ENCODE measurements around the gene TXN.
"Not testable (repeated sequence)": the region's sequence is repeated elsewhere in the genome, so short reads cannot be mapped to it uniquely, and the experiment has no call there.

Gene TXN

DNA sequence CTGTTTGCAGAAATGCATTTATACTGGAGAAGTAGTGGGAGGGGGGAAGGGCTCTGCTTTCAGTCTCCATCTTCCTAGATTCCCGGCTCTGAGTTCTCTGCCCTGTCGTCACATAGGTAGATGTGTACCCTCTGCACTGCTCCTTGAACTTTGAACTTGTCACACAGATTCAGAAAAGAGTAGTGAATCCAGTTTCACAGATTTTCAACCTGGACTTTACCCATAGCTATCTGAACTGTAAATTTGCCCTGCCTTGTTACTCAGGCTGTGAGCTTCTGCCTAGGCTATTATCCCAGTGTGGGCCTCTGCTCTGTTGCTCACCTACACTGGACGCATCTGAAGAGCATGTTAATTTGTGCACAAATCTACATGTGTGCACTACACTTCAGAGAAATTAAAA lies 35.5 kb downstream of the TXN start:
- in situ Hi-C loops (cut with HindIII; ENCODE audit: low pct_ligation_motif_present, low pct_unique_long_range_greater_than_20kb, low sequenced_read_pairs) = no loop called here
- no peak for DNase-seq

DNA sequence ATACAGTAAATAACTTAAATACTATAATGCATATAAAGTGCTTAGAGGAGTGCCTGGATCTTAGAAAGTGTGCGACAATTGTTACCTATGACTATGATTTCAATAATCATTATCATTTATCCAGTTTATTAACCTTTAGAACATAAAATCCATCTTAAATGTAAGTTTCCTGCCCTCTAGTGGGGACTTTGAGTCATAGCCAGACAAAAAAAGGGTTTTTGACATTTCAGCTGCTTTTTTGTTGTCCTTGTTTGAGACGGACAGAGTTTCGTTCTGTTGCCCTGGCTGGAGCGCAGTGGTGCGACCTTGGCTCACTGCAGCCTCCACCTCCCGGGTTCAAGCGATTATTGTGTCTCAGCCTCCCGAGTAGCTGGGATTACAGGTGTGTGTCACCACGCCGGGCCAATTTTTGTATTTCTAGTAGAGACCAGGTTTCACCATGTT lies 38.6 kb downstream of the TXN start:
- in situ Hi-C loops (cut with HindIII; ENCODE audit: low pct_ligation_motif_present, low pct_unique_long_range_greater_than_20kb, low sequenced_read_pairs) = no loop called here
- DNase-seq = peak; percentile 38

DNA sequence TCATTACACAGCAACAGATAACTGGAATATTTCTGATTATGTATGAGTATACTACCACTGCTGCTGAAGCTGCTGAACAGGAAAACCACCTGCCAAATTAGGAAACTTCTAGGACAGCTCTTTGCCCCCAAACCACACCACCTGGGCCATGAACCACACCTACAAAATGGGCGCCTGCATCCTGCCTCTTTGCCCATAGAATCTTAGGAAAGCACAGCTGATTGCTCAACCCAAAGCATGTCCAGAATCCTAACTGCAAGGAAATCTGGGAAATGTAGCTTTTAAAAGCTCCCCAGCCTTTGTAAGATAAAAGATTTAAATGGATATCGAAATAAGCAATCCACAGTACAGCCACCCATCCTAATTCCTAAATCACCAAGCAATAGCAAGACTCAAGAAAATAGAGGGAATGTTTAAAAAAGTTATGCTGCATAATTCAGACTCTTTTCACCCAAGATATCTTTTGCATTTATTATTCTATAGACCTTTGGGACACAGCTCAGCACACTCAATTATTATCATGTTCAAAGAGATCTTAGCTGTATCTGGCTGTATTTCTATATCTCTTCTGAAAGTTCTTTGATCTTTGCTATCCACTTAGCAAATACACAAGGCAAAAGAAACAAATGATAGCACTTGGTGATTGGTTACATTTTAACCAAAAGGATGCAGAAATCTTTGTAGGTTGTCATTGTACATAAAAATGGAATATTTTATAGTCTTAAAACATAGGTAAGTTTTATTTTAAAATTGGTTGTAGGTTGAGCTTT lies 41.5 kb downstream of the TXN start:
- no peak for DNase-seq
- in situ Hi-C loops (cut with HindIII; ENCODE audit: low pct_ligation_motif_present, low pct_unique_long_range_greater_than_20kb, low sequenced_read_pairs) = no loop called here

DNA sequence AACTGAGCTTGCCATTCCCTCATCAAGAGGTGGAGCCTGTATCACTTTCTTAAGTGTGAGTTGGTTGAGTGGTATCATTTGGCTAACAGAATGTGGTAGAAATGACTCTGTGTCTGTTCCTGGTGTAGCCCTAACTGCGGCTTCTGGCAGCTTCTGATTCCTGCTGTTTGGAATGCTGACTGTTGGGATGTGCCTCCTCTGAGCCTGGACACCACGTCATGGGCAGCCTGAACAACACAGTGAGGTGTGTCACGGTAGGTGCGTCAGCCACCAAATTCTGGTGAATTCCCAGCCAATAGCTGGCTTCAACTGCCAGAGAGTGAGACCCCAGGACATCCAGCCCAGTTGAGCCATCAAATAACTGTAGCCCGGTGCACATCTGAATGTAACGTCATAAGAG lies 42.2 kb downstream of the TXN start:
- DNase-seq = no peak
- in situ Hi-C loops (cut with HindIII; ENCODE audit: low pct_ligation_motif_present, low pct_unique_long_range_greater_than_20kb, low sequenced_read_pairs) = no loop called here

DNA sequence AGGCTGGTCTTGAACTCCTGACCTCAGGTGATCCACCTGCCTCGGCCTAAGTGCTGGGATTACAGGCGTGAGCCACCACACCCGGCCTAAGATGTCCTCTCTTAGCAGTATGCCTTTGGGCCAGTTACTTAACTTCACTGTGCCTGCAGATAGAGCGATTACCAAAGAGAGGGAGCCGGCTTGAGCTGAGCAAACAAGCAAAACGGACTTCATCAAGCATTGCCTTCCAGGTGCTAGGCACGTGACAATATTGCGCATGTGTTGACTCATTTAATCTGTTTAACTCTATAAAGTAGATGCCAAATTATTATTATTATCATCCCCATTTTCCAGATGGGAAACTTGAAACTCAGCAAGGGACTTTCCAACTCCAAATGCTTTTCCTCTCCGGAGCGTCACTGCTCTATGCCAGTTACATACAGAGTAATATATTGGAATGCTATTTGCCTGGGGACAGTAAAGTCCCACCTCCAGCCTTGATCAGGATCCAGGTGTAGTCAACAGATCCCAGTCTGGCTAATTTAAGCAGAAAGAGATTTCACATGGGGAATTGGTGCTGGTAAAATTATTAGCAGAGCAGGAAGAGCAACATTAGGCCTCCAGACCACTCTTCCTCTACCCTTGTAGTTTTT lies 42.8 kb downstream of the TXN start:
- DNase-seq = no peak
- in situ Hi-C loops (cut with HindIII; ENCODE audit: low pct_ligation_motif_present, low pct_unique_long_range_greater_than_20kb, low sequenced_read_pairs) = no loop called here

DNA sequence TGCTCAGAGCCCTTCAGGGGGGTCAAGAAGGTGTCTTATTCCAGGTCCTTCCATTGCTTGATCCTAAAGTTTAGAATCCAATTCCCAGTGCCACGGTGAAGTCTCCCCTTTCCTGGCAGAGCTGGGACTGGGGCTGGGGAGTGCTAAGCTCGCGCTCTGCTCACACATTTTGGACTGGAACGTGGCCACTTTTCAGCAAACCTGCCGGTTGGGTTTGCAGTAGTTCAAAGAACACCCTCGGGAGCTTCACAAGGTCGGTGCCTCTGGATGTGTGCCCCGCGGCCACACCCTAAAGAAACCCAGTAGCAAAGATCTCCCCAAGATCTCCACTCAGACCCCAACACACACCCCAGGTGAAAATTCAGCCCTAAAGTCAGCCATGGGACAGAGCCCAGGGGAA lies 48.3 kb downstream of the TXN start, which contains the start of gene C9orf152:
Gene C9orf152 (minus strand): TSS at position 129 of the 400 bp plus-strand sequence. CDS start 580 bp downstream, outside the sequence.
- in situ Hi-C loops (cut with HindIII; ENCODE audit: low pct_ligation_motif_present, low pct_unique_long_range_greater_than_20kb, low sequenced_read_pairs) = no loop called here
- no peak for DNase-seq

DNA sequence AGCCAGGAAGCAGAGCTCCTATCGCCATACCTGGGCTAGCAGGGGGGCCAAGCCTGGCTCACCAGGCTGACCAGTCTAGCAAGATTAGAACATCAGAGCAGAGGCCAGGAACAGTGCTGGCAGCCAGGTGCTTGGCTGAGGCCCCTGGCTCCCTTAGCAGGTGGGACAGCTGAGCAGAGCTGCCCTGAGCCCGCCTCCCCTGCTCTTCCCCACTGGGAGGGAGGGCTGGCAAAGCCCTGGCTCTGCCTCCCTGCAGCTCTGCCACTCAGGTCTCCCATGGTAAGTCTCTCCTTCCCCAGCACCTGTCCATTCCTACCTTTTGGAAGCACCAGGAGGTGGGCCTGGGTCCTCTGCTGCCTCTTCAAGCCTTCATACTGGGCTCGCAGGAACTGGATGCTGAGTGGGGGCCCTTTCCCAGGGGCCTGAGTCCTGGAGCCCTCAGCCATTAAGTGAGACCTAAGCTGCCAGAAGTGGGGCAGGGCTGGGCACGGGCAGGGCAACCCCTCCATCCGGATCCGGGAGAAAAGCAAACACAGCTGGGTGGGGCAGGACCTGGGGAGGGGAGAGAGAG lies 49.2 kb downstream of the TXN start:
- DNase-seq = no peak
- in situ Hi-C loops (cut with HindIII; ENCODE audit: low pct_ligation_motif_present, low pct_unique_long_range_greater_than_20kb, low sequenced_read_pairs) = no loop called here

DNA sequence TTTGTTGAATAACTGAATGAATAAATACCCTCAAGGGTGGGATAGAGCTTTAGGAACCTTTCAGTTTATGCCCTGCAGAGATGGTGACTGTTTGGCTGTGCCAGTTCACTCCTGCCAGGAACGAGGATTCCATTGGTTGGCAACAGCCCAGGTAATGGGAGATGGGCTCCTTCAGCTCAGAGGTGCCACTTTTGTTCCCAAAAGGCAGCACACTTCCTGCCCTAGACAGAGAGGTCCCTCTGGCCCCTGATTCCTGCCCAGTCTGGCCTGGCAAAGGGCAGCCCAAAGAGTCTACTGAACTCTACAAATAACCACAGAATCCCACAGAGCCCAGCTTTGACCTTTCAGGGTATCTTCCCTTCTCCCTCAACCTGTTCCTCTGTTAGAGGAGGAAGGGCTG lies 49.9 kb downstream of the TXN start:
- in situ Hi-C loops (cut with HindIII; ENCODE audit: low pct_ligation_motif_present, low pct_unique_long_range_greater_than_20kb, low sequenced_read_pairs) = no loop called here
- DNase-seq = no peak

DNA sequence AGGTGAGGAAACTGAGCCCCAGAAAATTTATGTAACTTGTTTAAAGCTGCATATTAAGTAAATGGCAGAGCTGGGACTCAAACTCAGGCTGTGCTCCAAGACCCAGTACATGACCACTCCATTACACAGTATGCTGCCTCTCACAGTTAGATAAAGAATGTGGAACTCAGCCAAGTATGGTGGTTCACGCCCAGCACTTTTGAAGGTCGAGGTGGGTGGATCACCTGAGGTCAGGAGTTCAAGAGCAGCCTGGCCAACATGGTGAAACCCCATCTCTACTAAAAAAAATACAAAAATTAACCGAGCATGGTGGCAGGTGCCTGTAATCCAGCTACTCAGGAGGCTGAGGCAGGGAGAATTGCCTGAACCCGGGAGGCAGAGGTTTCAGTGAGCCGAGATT lies 50.7 kb downstream of the TXN start:
- in situ Hi-C loops (cut with HindIII; ENCODE audit: low pct_ligation_motif_present, low pct_unique_long_range_greater_than_20kb, low sequenced_read_pairs); DNase-seq: not testable (repeated sequence)

DNA sequence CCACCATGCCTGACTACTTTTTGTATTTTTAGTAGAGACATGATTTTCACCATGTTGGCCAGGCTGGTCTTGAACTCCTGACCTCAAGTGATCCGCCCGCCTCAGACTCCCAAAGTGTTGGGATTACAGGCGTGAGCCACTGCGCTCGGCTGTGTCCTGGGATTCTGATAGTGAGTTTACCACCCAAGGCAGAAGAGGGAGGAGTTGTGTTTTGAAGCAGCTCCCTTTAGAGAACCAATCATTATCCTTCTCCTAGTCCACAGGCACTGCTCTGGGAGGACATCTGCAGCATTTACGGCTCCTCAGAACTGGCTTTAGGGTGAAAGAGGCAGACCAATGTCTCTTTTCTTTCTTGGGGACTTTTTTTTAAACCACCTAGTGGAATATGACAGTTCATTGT lies 54.1 kb downstream of the TXN start:
- in situ Hi-C loops (cut with HindIII; ENCODE audit: low pct_ligation_motif_present, low pct_unique_long_range_greater_than_20kb, low sequenced_read_pairs) = no loop called here
- no peak for DNase-seq

DNA sequence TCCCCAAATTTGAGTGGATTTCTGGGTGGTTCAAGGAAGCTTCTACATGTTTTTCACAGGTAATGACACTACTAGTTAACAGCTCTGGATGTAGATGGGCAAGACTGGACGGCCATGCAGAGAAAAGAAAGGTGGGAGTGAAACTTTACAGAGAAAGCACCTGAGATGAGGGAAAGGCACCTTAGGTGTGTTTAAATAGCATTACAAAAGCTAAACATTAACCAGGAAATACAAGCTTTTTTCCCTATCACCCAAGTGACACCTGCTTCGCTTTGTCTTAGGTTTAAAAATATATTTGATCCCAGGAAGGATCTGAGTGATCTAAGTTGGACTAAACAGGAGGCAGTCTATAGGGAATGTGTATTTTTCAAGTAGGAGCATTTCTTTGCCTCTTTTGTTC lies 56.7 kb downstream of the TXN start:
- DNase-seq = no peak
- in situ Hi-C loops (cut with HindIII; ENCODE audit: low pct_ligation_motif_present, low pct_unique_long_range_greater_than_20kb, low sequenced_read_pairs) = no loop called here

DNA sequence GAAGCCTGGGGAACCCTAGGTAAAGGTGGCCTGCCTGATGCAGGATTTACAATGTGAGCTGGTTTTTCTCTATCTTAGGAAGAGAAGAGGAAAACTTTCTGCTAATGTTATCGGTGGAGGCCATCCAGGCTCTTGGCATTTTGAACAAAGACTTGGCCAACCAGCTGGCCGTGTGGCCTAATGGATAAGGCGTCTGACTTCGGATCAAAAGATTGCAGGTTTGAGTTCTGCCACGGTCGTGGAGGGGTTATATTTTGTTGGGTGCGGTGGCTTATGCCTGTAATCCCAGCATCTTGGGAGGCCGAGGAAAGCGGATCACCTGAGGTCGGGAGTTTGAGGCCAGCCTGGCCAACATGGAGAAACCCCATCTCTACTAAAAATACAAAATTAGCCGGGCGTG lies 58.0 kb downstream of the TXN start:
- DNase-seq = no peak
- in situ Hi-C loops (cut with HindIII; ENCODE audit: low pct_ligation_motif_present, low pct_unique_long_range_greater_than_20kb, low sequenced_read_pairs) = no loop called here

DNA sequence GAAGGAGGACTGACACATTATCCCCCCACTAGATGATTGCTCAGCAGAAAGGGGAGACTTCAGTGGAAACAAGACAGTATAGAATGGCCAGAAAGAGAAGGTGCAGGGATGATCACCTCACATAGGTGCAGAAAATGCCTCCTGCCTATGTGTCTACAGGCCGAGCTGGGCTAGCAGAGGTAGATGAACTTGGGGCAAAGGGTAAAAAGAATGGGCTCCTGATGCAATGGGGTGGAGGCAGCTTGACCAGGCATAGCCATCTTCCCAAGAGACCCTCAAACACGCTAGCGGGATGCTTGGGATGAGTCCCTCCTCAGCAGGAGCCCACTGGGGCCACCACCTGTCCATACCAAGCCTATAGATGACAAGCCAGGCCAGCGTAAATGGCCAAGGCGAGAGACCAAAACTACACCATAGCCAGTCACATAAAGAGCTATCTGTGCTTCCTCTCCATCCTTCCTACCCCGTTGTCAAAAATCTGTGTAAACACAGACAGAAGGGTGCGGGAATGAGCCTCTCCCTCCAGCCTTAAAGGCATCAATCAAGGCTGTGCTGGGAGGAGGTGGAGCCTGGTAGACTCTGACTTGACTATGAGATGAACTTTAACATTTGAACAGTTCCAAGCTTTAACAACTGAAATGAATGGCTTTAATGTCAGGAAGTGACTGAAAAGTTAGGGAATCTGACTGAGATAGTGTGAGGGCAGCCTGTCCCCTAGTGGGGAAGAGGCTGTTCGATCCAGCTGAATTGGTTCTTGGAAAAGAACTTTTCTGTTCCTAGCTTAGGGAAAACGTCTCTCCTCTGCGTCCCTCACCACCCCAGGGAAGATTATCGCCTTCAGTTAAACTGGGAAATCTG lies 58.7 kb downstream of the TXN start:
- no peak for DNase-seq
- in situ Hi-C loops (cut with HindIII; ENCODE audit: low pct_ligation_motif_present, low pct_unique_long_range_greater_than_20kb, low sequenced_read_pairs) = no loop called here

DNA sequence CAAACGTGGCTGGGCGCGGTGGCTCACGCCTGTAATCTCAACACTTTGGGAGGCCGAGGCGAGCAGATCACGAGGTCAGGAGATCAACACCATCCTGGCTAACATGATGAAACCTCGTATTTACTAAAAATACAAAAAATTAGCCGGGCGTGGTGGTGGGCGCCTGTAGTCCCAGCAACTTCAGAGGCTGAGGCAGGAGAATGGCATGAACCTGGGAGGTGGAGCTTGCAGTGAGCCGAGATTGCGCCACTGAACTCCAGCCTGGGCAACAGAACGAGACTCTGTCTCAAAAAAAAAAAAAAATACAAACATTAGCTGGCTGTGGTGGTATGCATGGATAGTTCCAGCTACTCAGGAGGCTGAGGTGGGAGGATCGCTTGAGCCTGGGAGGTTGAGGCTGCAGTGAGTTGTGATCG lies 60.2 kb downstream of the TXN start:
- DNase-seq; in situ Hi-C loops (cut with HindIII; ENCODE audit: low pct_ligation_motif_present, low pct_unique_long_range_greater_than_20kb, low sequenced_read_pairs): not testable (repeated sequence)
